Measurements from ENCODE around the gene DLGAP1.
"Not testable (repeated sequence)": the region's sequence is repeated elsewhere in the genome, so short reads cannot be mapped to it uniquely, and the experiment has no call there.

The DLGAP1 gene

DNA sequence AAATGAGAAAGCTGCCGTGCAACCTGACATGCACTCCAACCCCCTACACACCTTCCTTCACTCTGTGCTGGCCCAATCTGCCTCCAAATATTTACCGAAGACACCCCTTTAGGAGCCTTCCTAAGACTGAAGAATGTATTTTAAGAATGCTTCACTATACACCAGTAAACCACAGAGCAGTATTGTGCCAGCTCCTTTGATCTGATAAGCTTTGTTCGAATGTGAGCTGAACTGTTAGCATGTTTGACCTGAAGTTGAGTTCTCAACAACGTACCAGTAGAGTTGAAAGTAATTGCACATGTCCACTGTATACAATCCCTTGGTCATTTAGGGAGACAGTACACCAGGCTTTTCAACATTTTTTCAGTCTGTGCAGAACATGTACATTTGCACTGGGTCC lies 745.9 kb downstream of the DLGAP1 start:
- DNase-seq = no peak

DNA sequence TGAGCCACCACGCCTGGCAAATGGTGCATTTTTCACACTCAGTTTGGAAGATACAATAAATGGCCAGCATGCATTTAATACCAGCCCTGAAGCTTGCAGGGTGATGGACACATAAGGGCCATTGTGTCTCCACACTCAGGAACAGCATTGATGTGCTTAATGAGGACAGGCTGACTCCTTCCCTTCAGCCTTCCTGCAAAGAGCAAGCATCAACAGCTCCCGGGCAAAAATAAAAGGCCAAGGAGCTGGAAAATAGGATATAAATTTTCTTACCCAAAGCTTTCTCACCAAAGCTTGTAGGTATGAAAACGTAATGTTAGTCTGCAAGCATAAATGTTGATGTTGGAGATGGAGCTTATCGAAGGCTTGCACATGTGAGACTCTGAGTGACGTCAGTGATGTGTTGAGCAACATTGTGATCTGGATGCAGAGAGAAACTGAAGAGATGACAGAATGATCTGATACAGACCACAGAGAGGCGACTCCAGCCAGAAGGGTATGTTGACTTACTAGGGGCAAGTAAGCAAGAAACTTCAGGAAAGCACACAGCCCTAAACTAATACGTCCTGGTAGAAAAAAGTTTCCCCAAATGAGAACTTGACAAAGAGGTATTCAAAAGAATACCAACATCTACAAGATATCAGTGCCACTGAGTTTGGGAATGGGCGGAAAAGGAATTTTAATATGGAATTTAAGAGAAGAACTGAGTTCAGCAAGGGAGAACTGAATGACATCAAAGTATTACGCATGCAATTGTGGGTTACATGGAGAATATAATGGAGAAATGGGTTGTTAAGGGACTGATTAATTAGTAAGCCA lies 748.6 kb downstream of the DLGAP1 start:
- DNase-seq = no peak

GRCh38 chr18:3704556-3705344 lies 750.4 kb downstream of the DLGAP1 start:
- DNase-seq = no peak

- DNase-seq = peak; percentile 13
Observed at GRCh38 chr18:3703732-3704176, 751.4 kb downstream of the DLGAP1 start.

DNA sequence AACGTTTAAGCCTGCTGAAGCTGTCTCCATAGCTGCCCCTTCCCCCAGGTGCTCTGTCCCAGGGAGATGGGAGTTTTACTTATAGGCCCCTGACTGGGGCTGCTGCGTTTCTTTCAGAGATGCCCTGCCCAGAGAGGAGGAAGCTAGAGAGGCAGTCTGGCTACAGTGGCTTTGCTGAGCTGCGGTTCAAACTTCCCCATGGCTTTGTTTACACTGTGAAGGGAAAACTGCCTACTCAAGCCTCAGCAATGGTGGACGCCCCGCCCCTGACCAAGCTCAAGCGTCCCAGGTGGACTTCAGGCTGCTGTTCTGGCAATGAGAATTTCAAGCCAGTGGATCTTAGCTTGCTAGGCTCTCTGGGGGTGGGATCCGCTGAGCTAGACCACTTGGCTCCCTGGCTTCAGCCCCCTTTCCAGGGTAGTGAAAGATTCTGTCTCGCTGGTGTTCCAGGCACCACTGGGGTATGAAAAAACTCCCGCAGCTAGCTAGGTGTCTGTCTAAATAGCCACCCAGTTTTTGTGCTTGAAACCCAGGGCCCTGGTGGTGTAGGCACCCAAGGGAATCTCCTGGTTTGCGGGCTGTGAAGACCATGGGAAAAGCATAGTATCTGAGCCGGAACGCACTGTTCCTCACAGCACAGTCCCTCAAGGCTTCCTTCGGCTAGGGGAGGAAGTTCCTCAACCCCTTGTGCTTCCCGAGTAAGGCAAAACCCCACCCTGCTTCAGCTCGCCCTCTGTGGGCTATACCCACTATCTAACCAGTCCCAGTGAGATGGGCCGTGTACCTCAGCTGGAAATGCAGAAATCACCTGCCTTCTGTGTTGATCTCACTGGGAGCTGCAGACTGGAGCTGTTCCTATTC lies 755.2 kb downstream of the DLGAP1 start:
- DNase-seq = not testable (repeated sequence)

- DNase-seq = not testable (repeated sequence)
Observed at GRCh38 chr18:3694030-3694778, 760.9 kb downstream of the DLGAP1 start.

DNA sequence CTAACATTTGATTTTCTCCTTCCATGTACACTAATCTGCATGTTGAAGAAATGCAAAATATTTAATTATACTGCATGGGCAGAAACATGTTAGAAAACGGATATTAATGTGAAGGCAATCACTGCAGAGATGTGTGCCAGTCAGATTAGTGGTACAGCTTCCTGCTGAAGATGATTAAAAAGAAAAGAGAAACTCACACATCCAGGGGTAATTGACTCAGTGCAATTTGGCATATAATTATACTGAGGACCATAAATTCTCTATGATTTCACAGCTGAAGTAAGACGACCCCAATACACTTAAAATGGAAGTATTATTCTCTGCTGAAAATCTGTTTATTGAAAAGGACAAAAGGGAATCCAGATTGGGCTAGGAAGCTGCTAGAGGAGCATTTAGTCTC lies 761.7 kb downstream of the DLGAP1 start:
- no peak for DNase-seq

DNA sequence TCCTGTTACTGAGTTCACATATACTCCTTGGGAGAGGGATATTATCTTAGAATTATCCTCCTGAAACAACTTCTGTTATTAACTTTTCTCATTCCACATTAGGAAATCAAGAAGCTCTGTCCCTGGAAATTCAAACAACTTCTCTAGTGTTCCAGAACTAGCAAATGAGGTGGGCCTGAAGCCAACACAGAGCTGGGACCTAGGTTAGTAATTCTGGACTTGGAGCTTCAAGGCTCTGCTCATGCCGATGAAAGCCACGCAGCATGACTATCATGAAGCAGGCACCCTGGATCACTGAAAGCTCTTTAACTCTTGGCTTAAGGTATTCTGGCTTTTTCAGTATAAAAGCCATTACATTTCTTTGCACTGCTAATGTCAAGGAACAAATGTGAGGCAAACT lies 762.4 kb downstream of the DLGAP1 start:
- DNase-seq = no peak

DNA sequence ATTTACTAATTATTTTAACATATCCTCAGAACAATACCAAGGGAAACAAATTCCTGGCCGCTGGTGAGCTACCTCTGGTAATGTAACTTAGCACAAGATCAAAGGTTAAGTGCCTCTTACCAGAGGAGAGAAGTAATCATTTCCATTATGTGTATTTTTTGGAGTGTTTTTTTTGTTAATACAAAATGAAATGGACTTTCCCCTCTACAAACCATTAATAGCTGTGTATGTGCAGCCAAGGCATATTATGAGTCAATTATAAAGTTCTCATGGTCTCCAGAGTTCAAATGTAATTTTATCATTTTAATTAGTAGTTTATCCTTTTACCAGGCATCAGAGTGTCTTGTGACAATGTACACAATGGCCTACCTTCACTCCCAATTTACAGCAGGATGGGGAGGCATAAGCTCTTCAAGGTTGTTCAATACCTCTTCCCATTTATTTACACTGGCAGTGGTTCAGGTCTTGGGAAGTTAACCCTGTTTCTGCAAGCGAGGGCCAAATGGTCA lies 762.9 kb downstream of the DLGAP1 start:
- DNase-seq = no peak

GRCh38 chr18:3691705-3692104 lies 763.4 kb downstream of the DLGAP1 start:
- DNase-seq = no peak

- no peak for DNase-seq
Observed at GRCh38 chr18:3690764-3691066, 764.4 kb downstream of the DLGAP1 start.

GRCh38 chr18:3689986-3690763 lies 764.9 kb downstream of the DLGAP1 start:
- DNase-seq = no peak

DNA sequence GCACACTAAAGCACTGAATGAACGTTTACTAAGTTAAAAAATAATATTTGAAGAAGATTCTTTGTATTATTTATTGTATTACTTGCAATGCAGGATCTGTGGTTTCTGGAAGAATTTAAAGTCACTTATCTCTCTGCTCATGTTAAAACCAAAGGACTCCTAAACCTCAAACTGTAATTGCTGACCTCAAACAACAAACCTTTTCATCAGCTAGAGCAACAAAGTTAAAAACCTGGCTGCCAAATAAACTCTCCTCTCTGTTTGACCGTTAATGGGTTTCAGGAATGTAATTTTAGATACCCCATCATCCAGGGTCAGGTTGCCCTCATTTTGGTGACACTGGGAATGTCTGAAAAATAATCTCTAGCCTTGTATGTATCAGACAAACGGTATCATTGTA lies 766.0 kb downstream of the DLGAP1 start:
- no peak for DNase-seq

DNA sequence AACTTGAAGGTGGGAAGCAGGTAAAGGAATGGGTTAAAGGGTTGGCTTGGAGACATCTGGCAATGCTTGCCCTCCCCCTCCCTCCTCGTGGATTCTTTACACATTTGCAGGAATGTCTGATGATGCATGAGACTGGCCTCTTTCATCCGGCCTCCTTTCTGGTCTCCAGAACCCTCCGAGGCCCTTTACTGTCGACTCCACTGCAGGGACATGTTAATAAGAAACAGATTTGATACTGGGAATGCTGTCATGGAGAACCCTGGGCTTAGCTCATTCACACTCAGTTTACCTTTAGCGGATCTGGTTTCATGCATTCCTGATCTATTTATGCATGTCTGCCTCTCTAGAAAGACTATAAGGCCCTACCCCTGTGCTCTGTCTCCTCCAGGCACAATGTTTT lies 766.4 kb downstream of the DLGAP1 start:
- DNase-seq = no peak

DNA sequence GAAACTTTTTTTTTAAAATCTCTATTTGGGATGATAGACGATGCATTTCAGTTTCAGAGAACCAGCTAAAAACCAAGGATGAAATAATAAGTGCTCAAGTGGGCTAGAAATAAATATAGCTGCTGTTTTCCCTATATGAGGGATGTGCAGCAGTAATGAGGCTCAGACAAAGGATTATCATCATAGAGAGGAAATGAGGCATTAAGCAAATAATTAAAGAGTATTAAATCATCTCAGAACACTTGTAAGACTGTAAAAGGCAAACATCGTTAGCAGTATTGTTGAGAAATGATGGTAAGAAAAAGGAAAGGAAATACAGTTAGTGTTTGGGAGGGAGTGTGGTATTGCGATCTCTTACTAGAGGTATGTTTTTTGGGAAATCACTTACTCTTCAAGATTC lies 771.6 kb downstream of the DLGAP1 start:
- DNase-seq = no peak

GRCh38 chr18:3682061-3682460 lies 773.0 kb downstream of the DLGAP1 start:
- DNase-seq = no peak

DNA sequence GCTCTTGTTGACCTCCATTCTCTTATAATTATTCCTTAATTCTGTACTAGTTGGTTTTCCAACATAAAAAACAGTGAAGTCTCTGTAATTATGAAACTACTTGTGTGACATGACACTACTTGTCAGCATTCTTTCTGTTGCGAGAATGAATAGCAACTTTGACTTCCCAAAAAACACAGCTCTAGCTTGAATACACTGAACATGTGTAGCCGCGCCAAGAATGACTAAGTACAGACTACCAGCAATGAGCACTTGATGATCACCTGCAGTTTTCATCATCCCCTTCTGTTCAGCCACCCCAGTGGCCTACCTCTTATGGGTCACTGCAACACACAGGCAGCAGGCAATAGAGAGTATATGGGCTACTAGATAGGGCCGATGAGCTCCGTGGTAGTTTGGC lies 775.9 kb downstream of the DLGAP1 start:
- no peak for DNase-seq

GRCh38 chr18:3675994-3676393 lies 779.1 kb downstream of the DLGAP1 start:
- no peak for DNase-seq

GRCh38 chr18:3675446-3675845 lies 779.7 kb downstream of the DLGAP1 start:
- no peak for DNase-seq

DNA sequence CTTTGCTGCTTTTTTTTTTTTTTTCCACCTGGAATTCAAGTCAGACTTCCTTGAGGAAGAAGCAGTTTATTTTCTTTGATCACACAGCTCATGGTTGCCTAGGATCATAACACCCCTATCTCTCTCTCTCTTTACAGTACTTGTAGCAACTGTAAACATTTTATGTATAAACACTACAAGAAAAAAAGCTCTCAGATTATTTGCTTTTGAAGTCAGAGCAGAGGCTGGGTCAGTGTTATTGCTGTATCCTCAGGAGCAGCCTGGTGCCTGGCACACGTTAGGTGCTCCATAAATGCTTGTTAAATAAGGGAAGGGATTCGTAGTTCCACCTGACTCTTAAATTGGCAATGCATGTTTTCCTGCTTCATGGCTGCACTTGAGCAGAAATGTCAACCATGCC lies 783.9 kb downstream of the DLGAP1 start:
- DNase-seq = no peak

- DNase-seq = no peak
Observed at GRCh38 chr18:3669376-3669775, 785.7 kb downstream of the DLGAP1 start.

Measured in stimulated activated CD4-positive, alpha-beta T cell treated with anti-CD3 and anti-CD28 coated beads, Interleukin-4, amount 100 ng/mL, for 1 hour (primary cell).